Cardiac septum (tissue), 1 donor: ENCODE measurements around the gene GIN1. TPM values are rescaled to one million over a fixed set of nuclear protein-coding genes. Genes with fewer than 3 reads are reported as not detected.
"Not testable (repeated sequence)": the region's sequence is repeated elsewhere in the genome, so short reads cannot be mapped to it uniquely, and the experiment has no call there.

Experiments used
- DNase-seq: peaks from one replicate; pipeline ENCODE4 v3.0.0-alpha.2; 2020; ENCODE audit warnings: low spot score
- intact Hi-C: fragments of 100-400 bp; cut with DNase I; formaldehyde crosslinking; loops from one replicate; pipeline ENCODE4 v1.14.0; 2022
- total RNA-seq: library from RNA; stranded (reverse); fragmentation: NEBNext Ultra II Directional; extraction: Animal tissue kit (Norgen Biotek cat#: 25700); gene quantifications from one replicate; pipeline ENCODE4 v1.2.1, GENCODE V29; 2021
- donor health status: DM: no; HTN: no; CAD: no.

GIN1 gene
- total RNA-seq, 1 donor from 2014 or later: 14.8 TPM

DNA sequence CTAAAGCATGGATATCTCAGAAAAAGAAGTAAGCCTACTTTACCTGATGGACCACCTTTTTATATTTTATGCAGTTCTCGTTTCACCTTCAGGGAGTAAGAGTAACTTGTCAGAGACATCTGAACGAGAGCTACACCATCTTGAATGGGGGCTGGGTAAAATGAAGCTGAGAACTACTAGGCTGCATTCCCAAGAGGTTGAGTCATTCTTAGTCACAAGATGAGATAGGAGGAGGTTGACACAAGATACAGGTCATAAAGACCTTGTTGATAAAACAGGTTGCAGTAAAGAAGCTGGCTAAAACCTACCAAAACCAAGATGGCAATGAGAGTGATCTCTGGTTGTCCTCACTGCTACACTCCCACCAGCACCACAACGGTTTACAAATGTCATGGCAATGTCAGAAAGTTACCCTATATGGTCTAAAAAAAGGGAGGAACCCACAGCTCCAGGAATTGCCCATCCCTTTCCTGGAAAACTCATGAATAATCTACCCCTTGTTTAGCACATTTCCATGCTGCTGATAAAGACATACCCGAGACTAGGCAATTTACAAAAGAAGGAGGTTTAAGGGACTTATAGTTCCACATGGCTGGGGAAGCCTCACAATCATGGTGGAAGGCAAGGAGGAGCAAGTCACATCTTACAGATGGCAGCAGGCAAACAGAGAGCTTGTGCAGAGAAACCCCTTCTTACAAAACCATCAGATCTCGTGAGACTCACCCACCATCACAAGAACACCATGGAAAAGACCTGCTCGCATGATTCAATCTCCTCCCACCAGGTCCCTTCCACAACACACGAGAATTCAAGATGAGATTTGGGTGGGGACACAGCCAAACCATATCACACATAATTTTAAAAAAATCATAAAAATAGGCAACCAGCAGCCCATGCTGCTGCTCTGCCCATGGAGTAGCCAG is 62.5 kb downstream of the GIN1 start:
- no peak for DNase-seq
- intact Hi-C loops: no loop called here

DNA sequence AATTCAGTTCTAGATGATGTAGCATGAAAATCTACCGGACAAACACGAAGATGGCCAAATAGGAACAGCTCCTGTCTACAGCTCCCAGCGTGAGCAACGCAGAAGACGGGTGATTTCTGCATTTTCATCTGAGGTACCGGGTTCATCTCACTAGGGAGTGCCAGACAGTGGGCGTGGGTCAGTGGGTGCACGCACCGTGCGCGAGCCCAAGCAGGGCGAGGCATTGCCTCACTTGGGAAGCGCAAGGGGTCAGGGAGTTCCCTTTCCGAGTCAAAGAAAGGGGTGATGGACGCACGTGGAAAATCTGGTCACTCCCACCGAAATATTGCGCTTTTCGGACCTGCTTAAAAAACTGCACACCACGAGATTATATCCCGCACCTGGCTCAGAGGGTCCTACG is 73.2 kb downstream of the GIN1 start:
- DNase-seq, intact Hi-C loops: not testable (repeated sequence)

DNA sequence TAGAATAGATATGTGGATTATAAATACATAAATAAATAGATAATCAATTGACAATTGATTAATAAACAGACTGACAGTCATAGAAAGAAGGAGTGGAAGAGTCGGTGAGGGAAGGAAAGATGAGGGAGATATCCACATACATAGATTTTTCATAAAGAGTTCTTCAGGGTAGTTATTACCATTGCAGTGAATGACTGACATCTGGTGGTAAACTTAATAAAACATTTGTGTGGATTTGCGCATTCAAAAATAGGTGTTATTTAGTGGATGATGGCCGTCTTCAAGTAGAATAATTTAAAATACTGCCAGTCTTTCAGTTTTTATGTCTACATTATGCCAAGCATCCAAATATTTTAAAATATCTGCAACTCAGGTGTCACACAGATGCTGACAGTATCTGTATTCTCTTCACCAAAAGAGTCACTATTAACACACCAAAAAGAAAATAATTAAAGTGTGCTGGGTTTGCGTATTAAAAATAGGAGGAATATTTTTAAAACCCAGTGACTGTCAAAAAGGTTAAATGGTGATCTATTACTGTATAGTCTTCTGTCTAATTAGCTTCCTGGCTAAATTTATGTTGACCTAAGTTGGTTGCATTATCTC is 78.8 kb downstream of the GIN1 start:
- no peak for DNase-seq
- intact Hi-C loops: loop anchor here (2.0 to 5.0 kb wide), 2 partner anchors 259 to 360 kb away; no protein-coding TSS in a partner anchor

DNA sequence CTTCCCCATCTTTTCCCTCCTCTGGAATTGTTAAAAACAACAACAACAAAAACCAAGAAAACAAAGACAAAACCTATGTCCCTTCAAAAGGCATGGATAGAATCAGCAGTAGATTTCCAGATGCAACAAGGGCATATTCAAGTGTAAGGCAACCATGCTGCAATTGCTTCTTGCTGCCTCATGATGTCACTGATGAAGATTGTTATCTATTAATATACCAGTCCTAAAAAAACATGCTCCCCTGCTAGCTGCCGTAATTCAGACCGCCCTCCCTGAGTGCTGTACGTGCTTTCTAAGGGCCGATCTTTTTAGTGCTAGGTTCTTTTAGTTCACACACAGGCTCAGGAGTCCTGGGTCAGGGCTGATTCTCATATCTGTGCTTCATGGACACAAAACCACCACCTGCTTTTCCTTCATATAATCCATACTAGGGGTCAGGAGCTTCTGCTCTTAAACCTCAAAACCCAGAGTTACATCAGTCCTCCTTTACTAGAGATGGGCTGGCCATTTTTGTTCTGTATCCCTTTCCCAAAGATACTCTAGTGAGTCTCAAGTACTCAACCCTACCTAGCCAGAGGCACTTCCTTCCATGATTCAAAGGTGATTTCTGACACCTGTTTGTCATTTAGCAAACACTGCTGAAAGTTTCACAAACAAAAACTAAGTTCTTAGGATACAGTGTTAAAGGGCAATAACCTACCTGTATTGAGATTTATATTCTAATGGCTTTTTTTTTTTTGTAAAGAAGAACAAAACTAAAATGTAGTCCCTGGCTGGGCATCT is 82.1 kb downstream of the GIN1 start:
- no peak for DNase-seq
- intact Hi-C loops: no loop called here

DNA sequence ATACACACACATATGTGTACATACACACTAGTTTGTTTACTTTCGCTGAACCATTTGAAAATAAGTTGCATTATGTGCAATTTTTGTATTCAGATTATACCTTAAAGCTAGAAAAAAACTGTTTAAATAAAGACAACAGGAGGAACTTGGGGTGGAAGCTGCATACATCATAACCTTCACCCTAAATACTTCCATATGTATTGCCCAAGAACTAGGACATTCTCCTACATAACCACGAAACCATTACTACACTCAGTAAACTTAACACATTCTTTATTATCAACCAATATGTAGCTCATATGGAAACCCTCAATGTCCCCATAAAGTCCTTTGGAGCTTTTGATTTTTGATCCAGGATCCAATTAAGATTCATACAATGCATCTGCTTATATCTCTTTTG is 83.3 kb downstream of the GIN1 start:
- no peak for DNase-seq
- intact Hi-C loops: no loop called here

Other genes with a start within 250 kb of the GIN1 start
- 31.1 TPM for gene PPIP5K2, start 163 bp upstream of the GIN1 start, total RNA-seq
- 3.4 TPM for gene MACIR, start 138.6 kb upstream of the GIN1 start, total RNA-seq